HG03565 (cell line): ENCODE results near the gene PTH1R.

ENCODE experiments used
- ATAC-seq: cut with Tn5 transposase; IDR thresholded peaks from one replicate; pipeline ENCODE4 v1.9.1; 2021; ENCODE audit warnings: mild to moderate bottlenecking, moderate library complexity; ENCODE audit not compliant: unreplicated experiment

PTH1R gene

DNA sequence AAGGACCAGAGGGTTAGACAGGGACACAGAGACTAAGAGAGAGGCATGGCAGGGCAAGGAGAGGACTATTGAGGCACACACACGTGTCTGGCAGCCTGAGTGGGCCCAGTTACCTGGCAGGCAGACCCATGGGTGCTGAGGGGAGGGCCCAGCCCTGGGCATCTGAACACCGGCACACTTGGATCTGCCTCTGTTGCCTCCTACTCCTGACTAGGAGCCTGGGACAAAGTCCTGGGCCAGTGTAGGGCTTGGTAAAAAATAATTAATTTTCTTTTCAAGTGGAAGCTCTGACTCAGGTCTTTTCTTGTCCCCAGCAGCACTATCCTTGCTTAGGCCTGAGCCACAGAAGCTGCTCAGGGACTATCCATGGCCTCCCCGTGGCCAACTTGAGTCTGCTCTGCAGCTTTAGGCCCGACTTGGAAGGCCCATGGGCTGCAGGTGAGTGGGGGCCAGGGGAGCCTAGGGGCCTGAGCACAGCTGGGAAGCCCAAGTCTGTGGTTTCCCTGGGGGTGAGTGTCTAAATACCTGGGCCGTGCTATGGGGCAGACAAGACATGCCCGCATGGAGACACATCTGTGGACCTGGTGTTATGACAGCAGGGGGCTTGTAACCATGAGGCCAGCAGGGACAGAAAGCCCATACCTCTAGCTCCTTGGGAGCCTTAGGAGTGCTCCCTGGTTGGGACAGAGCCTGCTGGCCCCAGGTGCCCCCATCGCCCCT lies at the start of gene PTH1R:
PTH1R (plus strand) TSS at position 316 of the 720 bp plus-strand sequence. CDS start 5,839 bp downstream, outside the sequence.
- ATAC-seq, result no peak

DNA sequence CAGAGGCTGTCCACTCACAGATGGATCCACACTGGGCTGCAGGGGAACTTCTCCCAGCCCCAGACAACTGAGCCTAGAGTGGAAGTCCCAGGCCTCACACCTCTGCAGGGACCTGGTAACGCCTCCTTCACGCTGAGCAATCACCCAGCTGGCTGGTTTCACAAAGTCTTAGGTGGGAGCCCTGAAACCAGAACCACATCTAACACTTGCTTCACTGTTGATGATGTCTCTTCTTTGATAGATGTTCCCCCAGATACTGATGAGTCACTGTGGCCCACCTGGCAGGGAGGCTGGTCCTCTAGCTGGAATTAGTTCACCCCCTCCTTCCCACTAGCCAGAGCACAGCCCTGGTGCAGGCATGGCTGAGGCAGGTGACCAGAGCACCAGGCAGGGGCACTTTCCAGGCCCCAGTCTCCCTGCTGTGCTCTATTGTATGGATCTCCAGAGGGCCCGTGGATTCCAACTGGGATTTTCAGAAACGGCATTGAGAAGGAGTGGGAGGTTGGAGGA lies 47.8 kb upstream of the PTH1R start:
- ATAC-seq, result peak; percentile 77

DNA sequence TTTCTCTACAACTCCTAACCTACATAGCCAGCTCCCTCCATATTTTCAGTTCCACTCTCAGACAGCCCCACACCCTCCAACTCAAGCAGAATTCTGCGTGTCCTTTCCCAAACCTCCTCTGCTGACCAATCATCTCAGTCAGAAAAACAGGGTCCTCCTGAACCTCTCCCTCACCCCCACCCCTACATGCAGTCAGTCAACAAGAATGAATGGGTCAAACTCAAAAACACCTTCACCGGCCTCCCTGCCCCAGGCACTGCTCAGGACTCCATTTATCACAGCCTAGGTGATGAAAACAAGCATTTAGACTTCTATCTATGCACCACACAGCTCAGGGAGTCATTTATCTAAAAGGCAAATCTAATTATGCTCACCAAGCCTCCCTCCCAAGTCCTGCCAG lies 46.7 kb upstream of the PTH1R start:
- ATAC-seq, result no peak

DNA sequence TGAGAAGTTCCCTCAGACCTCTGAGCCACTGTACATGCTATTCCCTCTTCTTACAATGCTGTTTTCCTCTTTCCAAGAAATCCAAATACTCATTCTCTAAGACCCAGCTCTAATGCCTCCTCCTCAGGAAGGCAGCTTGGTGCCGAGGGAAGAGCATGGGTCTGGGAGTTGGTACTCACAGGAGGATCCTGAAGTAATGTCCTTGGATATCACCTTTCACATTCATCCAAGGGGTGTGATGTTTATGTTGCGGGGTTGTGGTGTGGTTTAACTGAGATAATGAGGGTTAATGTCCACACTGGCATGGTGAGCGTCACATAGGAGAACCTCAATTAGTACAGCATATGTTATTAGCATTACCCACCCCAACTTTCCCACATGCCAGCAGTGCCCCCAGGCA lies 46.2 kb upstream of the PTH1R start:
- no peak for ATAC-seq

DNA sequence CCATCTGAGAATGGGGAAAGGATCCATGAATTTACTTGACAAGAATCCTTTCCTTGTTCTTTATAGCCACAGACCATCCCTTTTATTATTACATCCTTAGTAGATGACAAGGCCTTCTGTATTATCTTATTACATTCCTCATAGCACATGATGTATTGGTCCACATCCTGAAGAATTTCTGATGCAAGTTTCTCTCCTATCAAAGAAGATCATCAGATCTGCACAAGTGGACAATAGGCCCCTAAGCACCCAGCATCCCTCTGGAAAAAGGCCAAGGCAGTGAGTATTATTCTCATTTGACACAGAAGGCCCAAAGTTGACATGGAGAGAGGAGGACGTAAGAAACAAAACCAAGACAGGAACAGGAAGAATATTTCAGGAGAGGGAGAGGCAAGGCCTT lies 45.7 kb upstream of the PTH1R start:
- no peak for ATAC-seq

DNA sequence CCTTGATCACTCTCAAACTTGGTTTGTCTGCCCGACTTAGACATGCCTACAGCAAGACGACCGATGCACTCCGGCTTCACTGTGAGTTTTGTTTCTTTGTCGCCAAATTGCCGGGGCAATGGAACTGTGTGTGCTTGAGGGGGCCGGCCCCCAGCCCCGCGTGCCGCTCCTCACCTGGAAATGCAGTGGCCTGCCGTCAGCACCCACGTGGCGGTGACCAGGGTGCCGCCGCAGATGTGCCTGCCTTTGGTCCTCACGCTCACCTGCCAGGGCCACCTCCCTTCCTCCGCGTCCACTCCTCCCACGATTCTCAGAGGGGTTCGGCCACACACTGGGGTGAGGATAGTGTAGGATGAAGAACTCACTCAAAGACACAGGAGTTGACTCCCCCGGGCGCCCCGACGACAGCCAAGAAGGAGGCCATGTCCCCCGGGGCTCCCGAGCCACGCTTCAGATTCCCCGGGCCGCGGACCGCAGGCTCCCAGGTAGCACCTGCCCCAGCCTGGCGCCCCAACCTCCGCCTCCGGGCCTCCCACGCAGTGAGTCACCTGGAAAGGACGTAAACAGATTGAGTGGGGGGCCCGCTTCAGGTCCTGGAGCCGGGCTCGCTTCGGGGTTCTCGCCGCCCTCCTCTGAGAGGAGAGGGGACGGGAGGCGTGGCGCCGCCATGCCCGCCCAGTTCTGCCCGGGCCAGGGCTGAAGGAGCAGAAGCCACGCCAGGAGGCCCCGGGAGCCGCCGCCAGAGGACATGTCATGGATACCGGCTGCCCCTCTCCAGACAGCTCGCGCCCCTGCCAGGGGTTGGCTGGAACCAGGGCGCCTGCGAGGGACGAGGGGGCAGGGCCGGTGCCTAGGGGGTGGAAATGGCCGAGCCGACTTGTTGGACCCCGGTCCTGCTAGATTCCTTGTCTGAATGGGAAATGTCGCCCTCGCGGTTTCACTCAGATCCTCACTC lies 43.9 kb upstream of the PTH1R start:
- ATAC-seq, result no peak

DNA sequence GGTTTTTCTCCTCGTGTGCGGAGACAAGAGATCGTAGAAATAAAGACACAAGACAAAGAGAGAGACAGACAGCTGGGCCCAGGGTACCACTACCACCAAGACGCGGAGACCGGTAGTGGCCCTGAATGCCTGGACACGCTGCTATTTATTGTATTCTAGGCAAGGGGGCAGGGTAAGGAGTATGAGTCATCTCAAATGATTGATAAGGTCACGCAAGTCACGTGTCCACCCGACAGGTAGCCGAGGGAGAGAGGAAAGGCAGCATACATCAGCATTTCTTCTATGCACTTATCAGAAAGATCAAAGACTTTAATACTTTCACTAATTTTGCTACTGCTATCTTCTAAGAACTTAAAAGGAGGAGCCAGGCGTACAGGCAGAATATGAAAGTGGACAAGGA lies 42.5 kb upstream of the PTH1R start:
- no peak for ATAC-seq

DNA sequence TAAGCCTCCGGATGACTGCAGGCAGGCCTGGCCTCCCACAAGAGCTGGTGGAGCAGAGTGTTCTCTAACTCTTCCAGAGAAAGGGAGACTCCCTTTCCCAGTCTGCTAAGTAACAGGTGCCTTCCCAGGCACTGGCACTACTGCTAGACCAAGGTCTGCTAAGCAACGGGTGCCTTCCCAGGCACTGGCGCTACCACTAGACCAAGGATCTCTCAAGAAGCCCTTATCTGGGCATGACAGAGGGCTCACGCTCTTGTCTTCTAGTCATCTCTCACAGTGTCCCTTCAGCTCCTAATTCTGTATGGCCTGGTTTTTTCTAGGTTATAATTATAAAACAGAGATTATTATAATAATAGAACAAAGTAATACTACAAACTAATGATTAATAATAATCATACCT lies 42.0 kb upstream of the PTH1R start:
- no peak for ATAC-seq

DNA sequence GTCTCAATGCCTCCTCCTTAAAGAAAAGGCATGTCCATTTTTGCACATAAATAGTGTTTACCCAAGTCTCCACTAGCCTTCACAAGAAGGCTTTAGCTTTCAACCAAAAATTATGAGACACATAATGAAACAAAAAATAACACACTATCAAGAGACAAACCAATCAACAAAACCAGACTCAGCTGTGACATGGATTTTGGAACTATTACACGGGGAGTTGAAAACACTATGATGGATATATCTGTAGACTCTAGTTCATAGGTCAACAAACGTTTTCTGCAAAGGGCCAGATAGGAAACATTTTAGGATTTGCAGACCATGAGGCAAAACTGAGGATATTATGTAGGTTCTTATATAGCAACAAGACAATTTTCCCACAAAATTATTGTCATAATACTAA lies 39.2 kb upstream of the PTH1R start:
- no peak for ATAC-seq

DNA sequence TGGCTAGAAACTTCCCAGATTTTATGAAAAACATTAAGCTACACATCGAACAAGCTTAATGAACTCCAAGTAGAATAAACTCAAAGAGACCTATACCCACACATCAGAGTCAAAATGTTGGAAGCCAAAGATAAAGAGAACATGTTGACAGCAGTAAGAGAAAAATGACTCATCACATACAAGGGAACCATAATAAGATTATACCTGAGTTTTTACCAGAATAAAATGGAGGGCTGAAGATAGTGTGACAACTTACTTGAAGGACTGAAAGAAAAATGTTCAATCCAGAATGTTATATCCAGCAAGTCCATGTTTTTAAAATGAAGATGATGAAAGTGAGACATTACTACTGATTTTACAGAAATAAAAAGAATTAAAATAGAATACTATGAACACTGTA lies 37.0 kb upstream of the PTH1R start:
- ATAC-seq, result no peak

DNA sequence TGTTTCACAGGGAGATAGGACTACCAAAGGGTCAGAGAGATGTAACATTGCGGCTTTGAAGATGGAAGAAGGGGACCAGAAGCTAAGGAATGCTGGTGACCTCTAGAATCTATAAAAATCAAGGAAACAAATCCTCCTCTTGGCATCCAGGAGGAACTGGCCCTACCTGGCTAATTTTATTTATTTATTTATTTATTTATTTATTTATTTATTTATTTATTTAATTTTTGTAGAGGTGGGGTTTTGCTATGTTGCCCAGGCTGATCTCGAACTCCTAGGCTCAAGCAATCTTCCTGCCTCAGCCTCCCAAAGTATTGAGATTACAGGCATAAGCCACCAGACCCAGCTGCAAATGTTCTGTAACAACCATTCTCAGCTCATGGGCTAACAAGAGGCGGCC lies 34.0 kb upstream of the PTH1R start:
- ATAC-seq, result no peak

DNA sequence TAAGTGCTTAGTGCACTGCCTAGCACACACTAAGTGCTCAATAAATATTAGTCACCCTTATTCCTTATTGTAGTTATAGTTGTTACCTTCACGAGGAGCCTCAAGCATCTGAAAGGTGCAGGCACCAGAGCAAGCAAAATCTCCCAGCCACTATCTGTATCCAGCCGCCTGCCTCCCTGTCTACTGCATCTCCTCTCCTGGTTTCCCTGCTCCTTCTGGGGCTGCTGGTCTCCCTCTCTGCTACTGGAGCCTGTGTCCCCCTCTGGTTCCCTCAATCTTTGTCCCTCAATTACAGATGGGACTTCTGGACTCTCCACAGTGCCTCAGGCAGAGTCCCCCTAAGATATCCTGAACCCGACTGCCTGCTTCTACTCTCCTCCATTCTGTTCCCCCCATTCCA lies 33.1 kb upstream of the PTH1R start:
- ATAC-seq, result no peak

DNA sequence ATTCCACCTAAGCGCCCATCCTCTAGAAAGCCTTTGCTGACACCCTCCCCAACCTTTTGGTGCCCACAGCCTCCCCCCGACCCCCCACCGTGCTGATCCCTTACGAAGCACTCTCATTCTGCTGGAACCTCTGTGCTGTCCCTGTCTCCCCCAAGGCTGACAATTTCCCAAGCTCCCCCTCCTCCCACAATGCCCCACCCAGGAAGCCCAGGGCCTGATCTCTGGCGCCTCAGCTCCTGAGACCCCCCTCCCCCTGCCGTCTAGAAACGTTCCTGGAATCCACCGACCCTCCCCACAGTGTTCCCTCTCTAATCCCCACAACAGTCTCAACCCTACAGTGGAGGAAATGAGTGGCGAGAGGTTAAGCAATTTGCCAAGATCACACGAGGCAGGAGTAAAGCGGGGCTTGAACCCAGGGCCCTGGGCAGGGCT lies 32.6 kb upstream of the PTH1R start:
- no peak for ATAC-seq

DNA sequence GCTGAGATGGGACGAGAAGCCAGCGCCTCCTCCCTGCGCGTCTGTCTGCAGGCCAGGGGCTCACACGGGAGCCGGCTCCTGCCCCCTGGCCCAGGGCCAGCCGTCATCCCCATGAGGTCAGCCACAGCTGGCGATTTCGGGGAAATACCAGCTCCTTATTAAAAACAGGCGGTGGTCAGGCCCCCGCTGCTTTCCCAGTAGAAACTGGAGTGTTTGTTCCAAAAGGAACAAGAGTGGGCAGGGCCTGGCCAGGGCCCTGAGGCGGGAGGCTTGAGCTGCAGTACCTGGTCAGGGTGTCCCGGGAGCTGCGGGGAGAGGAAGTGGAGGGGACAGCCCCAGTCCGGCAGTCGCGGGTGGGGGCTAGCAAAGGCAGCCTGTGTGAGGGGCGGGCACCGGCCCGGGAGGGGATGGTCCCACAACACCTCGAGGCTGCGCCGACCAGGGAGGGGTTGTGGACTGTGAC lies 32.1 kb upstream of the PTH1R start:
- ATAC-seq, result no peak

DNA sequence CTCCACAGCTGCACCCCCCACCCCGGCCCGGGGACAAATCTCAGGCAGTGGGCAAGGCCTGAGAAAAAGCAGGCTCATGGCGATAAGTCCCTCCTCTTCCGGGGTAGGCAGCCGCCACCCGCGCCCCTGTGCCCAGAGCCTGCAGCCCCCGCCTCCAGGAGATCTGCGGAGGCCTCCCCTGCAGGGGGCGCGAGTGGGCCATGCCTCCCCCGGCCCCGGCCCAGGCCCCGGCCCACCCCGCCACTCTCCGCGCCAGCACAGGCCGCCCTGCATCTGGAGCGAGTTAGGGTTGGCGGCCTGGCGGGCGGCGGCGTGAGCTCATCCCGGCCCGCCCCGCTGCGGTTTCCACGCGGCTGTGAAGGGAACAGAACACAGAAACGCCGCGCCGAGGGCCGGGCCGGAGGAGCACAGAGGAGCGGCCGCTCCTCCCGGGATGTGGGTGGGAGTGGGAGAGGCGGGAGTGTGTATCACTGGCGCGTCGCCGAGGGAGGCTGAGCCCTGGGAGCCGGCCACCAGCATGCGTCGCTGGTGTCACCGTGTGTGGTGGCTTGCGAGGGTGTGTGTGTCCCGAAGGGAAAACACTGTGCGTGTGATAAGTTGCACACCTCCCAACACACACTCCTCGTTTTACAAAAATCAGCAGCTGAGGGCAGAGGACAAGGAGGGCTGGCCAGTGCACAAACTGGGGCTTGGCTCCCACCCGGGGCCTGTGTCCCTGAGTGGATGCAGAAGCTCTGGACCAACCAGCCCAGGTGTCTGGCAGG lies 31.5 kb upstream of the PTH1R start:
- ATAC-seq, result no peak

DNA sequence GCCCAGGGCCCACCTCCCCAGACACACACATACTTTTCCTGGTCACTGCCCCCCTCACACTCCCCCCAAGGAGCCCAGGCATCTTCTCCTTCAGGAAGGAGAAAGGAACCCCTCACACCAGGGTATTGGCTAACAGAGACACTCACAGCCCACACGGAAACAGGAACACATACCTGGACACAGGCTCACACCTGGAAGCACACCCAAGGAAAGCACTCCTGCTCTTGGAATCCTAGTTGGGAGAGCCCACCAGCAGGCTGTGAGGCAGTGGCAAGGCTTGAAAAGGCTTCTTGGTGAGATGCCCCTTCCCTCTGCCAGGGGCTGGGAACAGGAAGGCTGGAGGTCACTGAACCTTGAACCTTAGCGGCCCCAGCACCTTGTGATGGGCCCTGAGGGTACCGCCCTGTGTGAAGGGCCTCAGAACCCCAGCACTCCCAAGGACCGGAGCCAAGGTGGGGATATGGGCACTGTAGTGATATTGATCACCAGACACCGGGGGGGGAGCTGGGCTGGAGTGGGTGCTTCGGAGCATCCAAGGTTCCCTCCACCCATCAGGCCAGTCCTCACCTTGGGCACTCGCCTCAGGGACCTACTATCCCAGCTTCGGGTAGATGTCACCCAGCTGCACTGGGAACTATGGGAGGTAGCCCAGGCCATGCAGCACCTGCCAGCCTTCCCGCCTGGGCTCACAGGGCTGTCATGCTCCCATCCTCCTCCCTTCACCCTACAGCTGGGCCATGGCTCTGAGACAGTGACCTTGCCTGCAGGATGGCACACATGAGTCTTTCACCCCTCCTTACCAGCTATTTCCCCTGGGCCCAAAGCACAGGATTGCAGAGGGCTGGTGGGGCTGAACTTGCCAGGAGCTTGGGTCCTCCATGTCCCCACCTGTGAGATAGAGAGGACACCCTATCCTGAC lies 30.6 kb upstream of the PTH1R start:
- ATAC-seq, result no peak

DNA sequence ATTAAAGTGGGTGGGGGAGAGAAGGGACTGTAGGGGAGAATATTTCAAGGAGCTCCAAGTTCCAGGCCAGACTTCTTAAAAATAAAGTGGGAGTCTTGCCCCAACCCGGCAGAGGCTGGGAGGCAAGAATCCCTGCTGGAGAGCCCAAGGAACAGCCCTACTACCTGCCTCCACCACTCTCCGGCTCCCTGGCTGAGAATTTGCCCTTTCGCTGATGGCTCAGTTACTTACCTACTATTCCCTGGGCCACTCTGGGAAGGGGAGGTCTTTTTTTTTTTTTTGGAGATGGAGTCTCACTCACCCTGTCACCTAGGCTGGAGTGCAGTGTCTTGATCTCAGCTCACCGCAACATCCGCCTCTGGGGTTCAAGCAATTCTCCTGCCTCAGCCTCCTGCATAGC lies 29.8 kb upstream of the PTH1R start:
- no peak for ATAC-seq

DNA sequence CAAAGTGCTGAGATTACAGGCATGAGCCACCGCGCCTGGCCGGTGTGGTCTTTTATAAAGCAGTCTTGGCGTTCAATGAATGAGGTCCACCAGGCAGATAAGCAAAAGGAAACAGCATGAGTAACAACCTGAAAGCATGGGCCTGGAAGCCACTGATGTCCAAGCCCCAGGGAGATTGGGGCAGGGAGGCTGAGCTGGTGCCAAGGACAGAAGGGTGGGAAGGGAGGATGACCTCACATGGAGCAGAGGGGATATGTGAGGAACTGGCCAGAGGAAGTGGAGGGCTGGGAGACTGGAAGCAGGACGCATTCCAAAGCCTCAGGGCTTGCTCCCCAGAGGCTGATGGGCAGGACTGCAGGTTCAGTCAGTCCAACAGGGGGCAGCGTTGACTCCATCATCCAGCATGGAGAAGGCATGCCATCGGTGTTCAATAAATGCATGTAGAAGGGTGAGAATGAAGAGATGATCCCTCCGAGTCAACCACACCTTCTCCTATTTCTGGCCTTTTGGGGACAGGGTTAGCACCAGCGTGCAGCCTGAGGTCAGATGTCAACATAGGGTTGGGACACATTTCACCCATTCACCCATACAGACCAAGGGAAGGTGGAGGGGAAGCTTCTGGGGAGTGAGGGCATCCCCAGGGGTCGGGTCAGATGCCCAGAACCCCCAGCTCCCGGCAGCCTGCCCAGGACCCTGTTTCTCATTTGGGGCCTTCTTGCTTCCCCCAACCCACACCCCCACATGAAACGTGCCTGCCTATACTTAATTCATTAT lies 29.1 kb upstream of the PTH1R start:
- no peak for ATAC-seq

DNA sequence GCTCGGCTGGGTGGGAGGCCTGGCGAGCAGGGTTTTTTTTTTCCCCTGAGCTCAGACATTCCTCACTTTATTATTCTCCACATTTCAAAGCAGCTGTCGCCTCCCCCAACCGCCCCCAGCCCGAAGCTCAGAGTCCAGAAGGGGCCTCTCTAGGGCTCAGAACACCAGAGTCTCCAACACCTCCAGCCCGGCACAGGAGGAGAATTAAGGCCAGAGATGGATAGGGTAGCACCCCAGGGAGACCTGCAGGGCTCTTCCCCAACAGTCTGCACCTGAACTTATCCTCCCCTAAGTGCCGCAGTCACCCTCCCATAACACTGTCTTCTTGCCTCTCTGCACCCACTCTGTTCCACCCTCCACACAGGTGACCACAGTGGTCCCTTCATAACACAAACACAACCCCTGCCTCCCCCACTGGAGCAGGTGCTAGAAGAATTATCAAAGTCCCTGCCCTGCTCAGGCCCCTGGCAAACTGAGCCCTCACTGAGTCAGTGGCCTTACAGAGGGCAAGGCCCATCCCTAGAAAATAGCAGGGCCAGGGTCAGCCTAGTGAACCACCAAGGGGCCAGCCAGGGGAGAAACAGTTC lies 28.4 kb upstream of the PTH1R start:
- no peak for ATAC-seq
